ENCODE data around the gene FBXW12. TPM values are rescaled to one million over a fixed set of nuclear protein-coding genes. Genes with fewer than 3 reads are reported as not detected.

Gene FBXW12
- total RNA-seq, 1 experiment from 2014 or later: 2.0 TPM

DNA sequence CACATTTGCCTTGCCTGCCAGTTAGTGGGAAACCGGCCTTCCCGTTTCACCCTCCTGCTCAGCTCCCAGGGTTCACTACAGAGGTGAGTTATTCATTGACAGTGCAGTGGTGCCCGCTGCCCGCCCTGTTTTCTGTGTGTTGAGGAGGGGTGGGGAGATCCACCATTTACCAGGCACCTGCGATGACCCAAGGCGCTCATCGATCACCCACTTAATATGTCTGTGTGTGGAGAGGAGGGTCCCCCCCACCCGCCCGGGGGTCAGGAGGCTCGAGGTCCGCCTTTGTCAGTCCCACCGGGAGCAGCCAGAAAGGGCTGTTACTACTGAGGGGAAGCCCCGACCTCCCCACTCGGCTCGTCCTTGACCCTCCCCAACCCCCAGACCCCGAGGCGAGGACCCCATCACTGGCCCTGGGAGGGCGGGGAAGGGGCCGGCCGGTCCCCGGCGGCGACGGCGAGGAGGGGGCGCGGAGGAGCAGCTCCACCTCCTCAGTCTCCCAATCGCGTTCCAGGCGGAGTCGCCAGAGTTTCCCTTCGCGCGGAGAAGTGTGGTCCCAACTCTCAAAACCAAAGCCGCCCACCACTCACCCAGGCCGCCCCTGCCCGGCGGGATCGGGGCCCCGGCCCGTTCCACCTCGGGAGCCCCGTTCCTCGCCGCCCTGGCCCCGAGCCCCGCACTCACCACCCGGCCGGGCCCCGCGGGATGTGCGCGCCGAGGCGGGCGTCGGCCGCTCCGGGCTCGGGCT, 56.7 kb downstream of the FBXW12 start:
- Mint-ChIP-seq H3K9me3 (no peaks in the 10 kb centered on the region), H3K36me3 (peaks cover 23% of the 10 kb centered on the region), H3K27ac (peak overlapping the region; percentile 86), H3K27me3 (ENCODE audit: low read depth) (no peaks in the 10 kb centered on the region), H3K4me3 (peak overlapping the region; percentile 75), H3K4me1 (peaks cover 59% of the 10 kb centered on the region)
- CTCF ChIA-PET: interaction anchor here (0.7 to 8.2 kb wide), 7 partner anchors 11 to 234 kb away, joined by 3 to 142 read pairs (median 5); partner anchors contain the start of genes CCDC51 and TMA7
- ATAC-seq: 0 out of 2 replicates have a peak, but pooled peaks have one; percentile 0
- TF ChIP-seq ETV6 (CRISPR knock-in tag; IDR thresholded peaks at IDR 0.05): peak; percentile 44; the same call in 1 of the 2 replicates
- 0 out of 2 replicates have a peak, but pooled peaks have one; percentile 35 for TF ChIP-seq JUN (CRISPR knock-in tag; IDR thresholded peaks at IDR 0.05)
- 0 out of 2 replicates have a peak, but pooled peaks have one; percentile 24 for TF ChIP-seq TP53 (CRISPR knock-in tag; IDR thresholded peaks at IDR 0.05)
- 0 out of 2 replicates have a peak, but pooled peaks have one; percentile 9 for TF ChIP-seq ZNF138 (CRISPR knock-in tag; conservative IDR thresholded peaks at IDR 0.05)
- no peak for TF ChIP-seq FOXK1 (CRISPR knock-in tag; IDR thresholded peaks at IDR 0.05)
- no peak for TF ChIP-seq CREM (CRISPR knock-in tag; IDR thresholded peaks at IDR 0.05)
- TF ChIP-seq, protein P1, sequence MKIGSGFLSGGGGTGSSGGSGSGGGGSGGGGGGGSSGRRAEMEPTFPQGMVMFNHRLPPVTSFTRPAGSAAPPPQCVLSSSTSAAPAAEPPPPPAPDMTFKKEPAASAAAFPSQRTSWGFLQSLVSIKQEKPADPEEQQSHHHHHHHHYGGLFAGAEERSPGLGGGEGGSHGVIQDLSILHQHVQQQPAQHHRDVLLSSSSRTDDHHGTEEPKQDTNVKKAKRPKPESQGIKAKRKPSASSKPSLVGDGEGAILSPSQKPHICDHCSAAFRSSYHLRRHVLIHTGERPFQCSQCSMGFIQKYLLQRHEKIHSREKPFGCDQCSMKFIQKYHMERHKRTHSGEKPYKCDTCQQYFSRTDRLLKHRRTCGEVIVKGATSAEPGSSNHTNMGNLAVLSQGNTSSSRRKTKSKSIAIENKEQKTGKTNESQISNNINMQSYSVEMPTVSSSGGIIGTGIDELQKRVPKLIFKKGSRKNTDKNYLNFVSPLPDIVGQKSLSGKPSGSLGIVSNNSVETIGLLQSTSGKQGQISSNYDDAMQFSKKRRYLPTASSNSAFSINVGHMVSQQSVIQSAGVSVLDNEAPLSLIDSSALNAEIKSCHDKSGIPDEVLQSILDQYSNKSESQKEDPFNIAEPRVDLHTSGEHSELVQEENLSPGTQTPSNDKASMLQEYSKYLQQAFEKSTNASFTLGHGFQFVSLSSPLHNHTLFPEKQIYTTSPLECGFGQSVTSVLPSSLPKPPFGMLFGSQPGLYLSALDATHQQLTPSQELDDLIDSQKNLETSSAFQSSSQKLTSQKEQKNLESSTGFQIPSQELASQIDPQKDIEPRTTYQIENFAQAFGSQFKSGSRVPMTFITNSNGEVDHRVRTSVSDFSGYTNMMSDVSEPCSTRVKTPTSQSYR (CRISPR knock-in tag; IDR thresholded peaks at IDR 0.05): no peak
- no peak for TF ChIP-seq ZNF423 (CRISPR knock-in tag; IDR thresholded peaks at IDR 0.05)
- TF ChIP-seq, protein P2, sequence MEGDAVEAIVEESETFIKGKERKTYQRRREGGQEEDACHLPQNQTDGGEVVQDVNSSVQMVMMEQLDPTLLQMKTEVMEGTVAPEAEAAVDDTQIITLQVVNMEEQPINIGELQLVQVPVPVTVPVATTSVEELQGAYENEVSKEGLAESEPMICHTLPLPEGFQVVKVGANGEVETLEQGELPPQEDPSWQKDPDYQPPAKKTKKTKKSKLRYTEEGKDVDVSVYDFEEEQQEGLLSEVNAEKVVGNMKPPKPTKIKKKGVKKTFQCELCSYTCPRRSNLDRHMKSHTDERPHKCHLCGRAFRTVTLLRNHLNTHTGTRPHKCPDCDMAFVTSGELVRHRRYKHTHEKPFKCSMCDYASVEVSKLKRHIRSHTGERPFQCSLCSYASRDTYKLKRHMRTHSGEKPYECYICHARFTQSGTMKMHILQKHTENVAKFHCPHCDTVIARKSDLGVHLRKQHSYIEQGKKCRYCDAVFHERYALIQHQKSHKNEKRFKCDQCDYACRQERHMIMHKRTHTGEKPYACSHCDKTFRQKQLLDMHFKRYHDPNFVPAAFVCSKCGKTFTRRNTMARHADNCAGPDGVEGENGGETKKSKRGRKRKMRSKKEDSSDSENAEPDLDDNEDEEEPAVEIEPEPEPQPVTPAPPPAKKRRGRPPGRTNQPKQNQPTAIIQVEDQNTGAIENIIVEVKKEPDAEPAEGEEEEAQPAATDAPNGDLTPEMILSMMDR (IDR thresholded peaks at IDR 0.05): no peak
- no peak for TF ChIP-seq KAT7 (CRISPR knock-in tag; IDR thresholded peaks at IDR 0.05; ENCODE audit: borderline replicate concordance)
- peak; percentile 25; the same call in 1 of the 2 replicates for TF ChIP-seq ZNF317 (CRISPR knock-in tag; IDR thresholded peaks at IDR 0.05; ENCODE audit: borderline replicate concordance, low read depth)
- peak; percentile 34; the same call in 1 of the 2 replicates for TF ChIP-seq NFATC4 (CRISPR knock-in tag; IDR thresholded peaks at IDR 0.05)
- TF ChIP-seq, protein P3, sequence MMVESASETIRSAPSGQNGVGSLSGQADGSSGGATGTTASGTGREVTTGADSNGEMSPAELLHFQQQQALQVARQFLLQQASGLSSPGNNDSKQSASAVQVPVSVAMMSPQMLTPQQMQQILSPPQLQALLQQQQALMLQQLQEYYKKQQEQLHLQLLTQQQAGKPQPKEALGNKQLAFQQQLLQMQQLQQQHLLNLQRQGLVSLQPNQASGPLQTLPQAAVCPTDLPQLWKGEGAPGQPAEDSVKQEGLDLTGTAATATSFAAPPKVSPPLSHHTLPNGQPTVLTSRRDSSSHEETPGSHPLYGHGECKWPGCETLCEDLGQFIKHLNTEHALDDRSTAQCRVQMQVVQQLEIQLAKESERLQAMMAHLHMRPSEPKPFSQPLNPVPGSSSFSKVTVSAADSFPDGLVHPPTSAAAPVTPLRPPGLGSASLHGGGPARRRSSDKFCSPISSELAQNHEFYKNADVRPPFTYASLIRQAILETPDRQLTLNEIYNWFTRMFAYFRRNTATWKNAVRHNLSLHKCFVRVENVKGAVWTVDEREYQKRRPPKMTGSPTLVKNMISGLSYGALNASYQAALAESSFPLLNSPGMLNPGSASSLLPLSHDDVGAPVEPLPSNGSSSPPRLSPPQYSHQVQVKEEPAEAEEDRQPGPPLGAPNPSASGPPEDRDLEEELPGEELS (CRISPR knock-in tag; IDR thresholded peaks at IDR 0.05): 0 out of 2 replicates have a peak, but pooled peaks have one; percentile 14
- 0 out of 2 replicates have a peak, but pooled peaks have one; percentile 16 for TF ChIP-seq TEAD1 (CRISPR knock-in tag; IDR thresholded peaks at IDR 0.05)
- TF ChIP-seq, protein P4, sequence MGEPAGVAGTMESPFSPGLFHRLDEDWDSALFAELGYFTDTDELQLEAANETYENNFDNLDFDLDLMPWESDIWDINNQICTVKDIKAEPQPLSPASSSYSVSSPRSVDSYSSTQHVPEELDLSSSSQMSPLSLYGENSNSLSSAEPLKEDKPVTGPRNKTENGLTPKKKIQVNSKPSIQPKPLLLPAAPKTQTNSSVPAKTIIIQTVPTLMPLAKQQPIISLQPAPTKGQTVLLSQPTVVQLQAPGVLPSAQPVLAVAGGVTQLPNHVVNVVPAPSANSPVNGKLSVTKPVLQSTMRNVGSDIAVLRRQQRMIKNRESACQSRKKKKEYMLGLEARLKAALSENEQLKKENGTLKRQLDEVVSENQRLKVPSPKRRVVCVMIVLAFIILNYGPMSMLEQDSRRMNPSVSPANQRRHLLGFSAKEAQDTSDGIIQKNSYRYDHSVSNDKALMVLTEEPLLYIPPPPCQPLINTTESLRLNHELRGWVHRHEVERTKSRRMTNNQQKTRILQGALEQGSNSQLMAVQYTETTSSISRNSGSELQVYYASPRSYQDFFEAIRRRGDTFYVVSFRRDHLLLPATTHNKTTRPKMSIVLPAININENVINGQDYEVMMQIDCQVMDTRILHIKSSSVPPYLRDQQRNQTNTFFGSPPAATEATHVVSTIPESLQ (CRISPR knock-in tag; IDR thresholded peaks at IDR 0.05): no peak
- TF ChIP-seq, protein P5, sequence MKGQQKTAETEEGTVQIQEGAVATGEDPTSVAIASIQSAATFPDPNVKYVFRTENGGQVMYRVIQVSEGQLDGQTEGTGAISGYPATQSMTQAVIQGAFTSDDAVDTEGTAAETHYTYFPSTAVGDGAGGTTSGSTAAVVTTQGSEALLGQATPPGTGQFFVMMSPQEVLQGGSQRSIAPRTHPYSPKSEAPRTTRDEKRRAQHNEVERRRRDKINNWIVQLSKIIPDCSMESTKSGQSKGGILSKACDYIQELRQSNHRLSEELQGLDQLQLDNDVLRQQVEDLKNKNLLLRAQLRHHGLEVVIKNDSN (CRISPR knock-in tag; IDR thresholded peaks at IDR 0.05): no peak
- 0 out of 2 replicates have a peak, but pooled peaks have one; percentile 18 for TF ChIP-seq ZNF416 (CRISPR knock-in tag; IDR thresholded peaks at IDR 0.05)
- DNase-seq (ENCODE audit: low spot score): peak; percentile 65
- POLR2A ChIA-PET: interaction anchor here (0.9 to 3.7 kb wide), 7 partner anchors 11 to 185 kb away, joined by 3 to 15 read pairs (median 4); partner anchors contain the start of genes ATRIP, CCDC51, PFKFB4 and TMA7
